ENCODE data around the gene PIK3R2.

PIK3R2 gene

GRCh38 chr19:18128044-18128443 is 24.9 kb upstream of the PIK3R2 start:
- TF ChIP-seq RAD21 (IDR thresholded peaks at IDR 0.05; ENCODE audit: low read depth) (no peak), NFIC (IDR thresholded peaks at IDR 0.05) (no peak), TAF1 (IDR thresholded peaks at IDR 0.05; ENCODE audit: low read depth) (no peak), EP300 (IDR thresholded peaks at IDR 0.05; ENCODE audit: borderline replicate concordance) (no peak), CREB1 (IDR thresholded peaks at IDR 0.05; ENCODE audit: low read depth) (no peak), FOXM1 (IDR thresholded peaks at IDR 0.05; ENCODE audit: borderline replicate concordance, low read depth) (no peak), ZBTB7A (IDR thresholded peaks at IDR 0.05; ENCODE audit: low read depth) (no peak), TEAD4 (IDR thresholded peaks at IDR 0.05) (no peak), MAX (IDR thresholded peaks at IDR 0.05) (no peak), CEBPB (IDR thresholded peaks at IDR 0.05) (no peak), YY1 (IDR thresholded peaks at IDR 0.05; ENCODE audit: low read depth) (no peak), REST (IDR thresholded peaks at IDR 0.05; ENCODE audit: low read depth) (no peak), USF1 (IDR thresholded peaks at IDR 0.05) (no peak), TCF12 (IDR thresholded peaks at IDR 0.05; ENCODE audit: low read depth) (no peak), EGR1 (IDR thresholded peaks at IDR 0.05) (no peak)

GRCh38 chr19:18128805-18129204 is 24.2 kb upstream of the PIK3R2 start:
- TF ChIP-seq CEBPB (IDR thresholded peaks at IDR 0.05) (no peak), TAF1 (IDR thresholded peaks at IDR 0.05; ENCODE audit: low read depth) (no peak), ZBTB7A (IDR thresholded peaks at IDR 0.05; ENCODE audit: low read depth) (no peak), USF1 (IDR thresholded peaks at IDR 0.05) (no peak), CREB1 (IDR thresholded peaks at IDR 0.05; ENCODE audit: low read depth) (no peak), YY1 (IDR thresholded peaks at IDR 0.05; ENCODE audit: low read depth) (no peak)

- TF ChIP-seq EGR1 (IDR thresholded peaks at IDR 0.05) (no peak), TAF1 (IDR thresholded peaks at IDR 0.05; ENCODE audit: low read depth) (no peak), CREB1 (IDR thresholded peaks at IDR 0.05; ENCODE audit: low read depth) (no peak), EP300 (IDR thresholded peaks at IDR 0.05; ENCODE audit: borderline replicate concordance) (no peak), TCF12 (IDR thresholded peaks at IDR 0.05; ENCODE audit: low read depth) (no peak), USF1 (IDR thresholded peaks at IDR 0.05) (no peak)
These were observed 22.3 kb upstream of the PIK3R2 start for GRCh38 chr19:18130523-18131242.

- TF ChIP-seq REST (IDR thresholded peaks at IDR 0.05; ENCODE audit: low read depth) (no peak), FOXM1 (IDR thresholded peaks at IDR 0.05; ENCODE audit: borderline replicate concordance, low read depth) (no peak), EP300 (IDR thresholded peaks at IDR 0.05; ENCODE audit: borderline replicate concordance) (no peak), TCF12 (IDR thresholded peaks at IDR 0.05; ENCODE audit: low read depth) (no peak), USF1 (IDR thresholded peaks at IDR 0.05) (no peak), TEAD4 (IDR thresholded peaks at IDR 0.05) (no peak), EGR1 (IDR thresholded peaks at IDR 0.05) (no peak), CREB1 (IDR thresholded peaks at IDR 0.05; ENCODE audit: low read depth) (no peak), YY1 (IDR thresholded peaks at IDR 0.05; ENCODE audit: low read depth) (no peak), ZBTB7A (IDR thresholded peaks at IDR 0.05; ENCODE audit: low read depth) (no peak), CEBPB (IDR thresholded peaks at IDR 0.05) (no peak), MAX (IDR thresholded peaks at IDR 0.05) (no peak), NFIC (IDR thresholded peaks at IDR 0.05) (no peak), TAF1 (IDR thresholded peaks at IDR 0.05; ENCODE audit: low read depth) (no peak), RAD21 (IDR thresholded peaks at IDR 0.05; ENCODE audit: low read depth) (no peak)
These were observed 20.9 kb upstream of the PIK3R2 start for GRCh38 chr19:18131841-18132596.
